Measurements from ENCODE around the gene CDS1. TPM values are rescaled to one million over a fixed set of nuclear protein-coding genes. Genes with fewer than 3 reads are reported as not detected.

Gene CDS1
- total and polyA plus RNA-seq, 8 donors, result 2.7 to 7.1 (median 4.4) TPM

- DNase-seq, result no peak
- Histone ChIP-seq H3K36me3 (peaks cover 0 to 44% (median 9%) of the 10 kb centered on the region in 3 donors), H3K27me3 (no peaks in the 10 kb centered on the region), H3K9me3 (no peaks in the 10 kb centered on the region), H3K4me1 (no peaks in the 10 kb centered on the region), H3K27ac (no peak overlapping the region), H3K4me3 (no peak overlapping the region)
- no peak for FAIRE-seq
- ATAC-seq, result no peak
- TF ChIP-seq CTCF (IDR thresholded peaks at IDR 0.05), result no peak
- WGBS, 2 donors, result 51 to 70% methylated on average over 1 of the region's 1 CpG
- intact Hi-C loops (cut with DNase I), result no loop called here
These were observed 90.7 kb downstream of the CDS1 start for GRCh38 chr4:84673475-84674240.

DNA sequence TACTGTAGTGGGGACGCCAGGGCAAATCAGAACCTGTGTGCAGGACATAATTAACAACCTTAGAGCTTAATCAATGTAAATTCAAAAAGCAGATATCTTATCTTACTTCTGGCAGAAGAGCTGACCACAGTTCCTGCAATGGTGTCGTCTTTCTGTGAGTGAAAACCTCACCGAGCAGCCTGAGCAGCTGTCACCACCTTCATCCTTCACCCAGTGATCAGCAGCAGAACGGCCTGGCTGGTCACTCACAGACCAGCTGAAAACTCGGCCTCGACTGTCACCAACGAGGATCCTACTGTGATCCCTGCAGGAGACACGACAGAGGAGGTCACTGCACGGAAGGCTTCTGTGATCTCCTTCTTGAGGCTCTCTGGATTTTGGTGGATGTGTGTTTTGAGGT, 94.2 kb downstream of the CDS1 start:
- Histone ChIP-seq H3K36me3 (peaks cover 0 to 56% (median 9%) of the 10 kb centered on the region in 3 donors), H3K4me3 (no peak overlapping the region), H3K9me3 (no peaks in the 10 kb centered on the region), H3K4me1 (peaks cover 0 to 3% (median 0%) of the 10 kb centered on the region in 3 donors), H3K27ac (no peak overlapping the region), H3K27me3 (no peaks in the 10 kb centered on the region)
- no peak for FAIRE-seq
- WGBS, 2 donors, result 76 to 85% methylated on average over 9 of the region's 9 CpGs
- DNase-seq, result no peak
- ATAC-seq, result no peak
- TF ChIP-seq CTCF (IDR thresholded peaks at IDR 0.05), result no peak
- intact Hi-C loops (cut with DNase I), result no loop called here

GRCh38 chr4:84677995-84678394, 95.1 kb downstream of the CDS1 start:
- 96 to 98% methylated on average over 5 of the region's 5 CpGs for WGBS, 2 donors
- H3K27ac ChIP-seq, result no peak overlapping the region
- H3K4me1 ChIP-seq, result peaks cover 0 to 7% (median 0%) of the 10 kb centered on the region in 3 donors
- DNase-seq, result no peak
- no peak overlapping the region for H3K4me3 ChIP-seq
- no peaks in the 10 kb centered on the region for H3K27me3 ChIP-seq
- TF ChIP-seq CTCF (IDR thresholded peaks at IDR 0.05), result no peak
- FAIRE-seq, result no peak
- intact Hi-C loops (cut with DNase I), result no loop called here
- peaks cover 0 to 65% (median 10%) of the 10 kb centered on the region in 3 donors for H3K36me3 ChIP-seq
- no peaks in the 10 kb centered on the region for H3K9me3 ChIP-seq
- ATAC-seq, result no peak

DNA sequence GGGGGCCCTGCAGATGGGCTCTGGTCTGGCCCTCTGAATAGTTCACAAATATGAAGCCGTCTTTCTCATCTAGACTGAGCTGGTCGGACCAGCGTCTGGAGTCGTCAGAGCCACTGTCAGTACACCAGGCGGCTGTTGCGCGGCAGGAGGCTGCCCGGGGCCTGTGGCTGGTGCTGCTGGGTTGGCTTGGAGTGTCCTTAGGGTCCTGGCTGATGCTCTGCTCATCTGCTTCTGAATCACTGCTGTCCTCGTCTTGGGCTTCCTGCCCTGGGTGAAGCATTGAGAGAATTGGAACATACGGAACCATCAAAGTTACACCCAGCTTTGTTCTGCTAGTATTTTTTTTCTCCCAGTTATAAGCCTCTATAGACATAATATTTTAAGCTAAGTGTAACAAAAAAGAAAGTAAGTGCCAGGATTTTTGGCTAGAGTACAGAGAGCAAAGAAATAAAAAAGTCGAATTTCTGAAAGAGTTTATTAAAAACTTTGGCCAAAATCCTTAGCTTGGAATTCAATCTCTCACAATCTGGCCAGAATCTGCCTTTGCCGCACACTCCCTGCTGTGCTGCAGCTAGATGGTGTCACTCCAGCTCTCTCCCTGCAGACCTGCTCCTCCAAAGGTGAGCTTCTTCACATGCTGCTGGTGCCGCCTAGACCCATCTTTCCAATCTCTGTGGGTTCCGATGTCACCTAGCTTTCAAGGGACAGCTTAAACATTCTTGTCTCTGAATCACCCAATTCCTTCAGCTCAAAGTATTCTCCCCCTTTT, 96.2 kb downstream of the CDS1 start:
- no peak for TF ChIP-seq CTCF (IDR thresholded peaks at IDR 0.05)
- peaks cover 0 to 7% (median 0%) of the 10 kb centered on the region in 3 donors for H3K4me1 ChIP-seq
- DNase-seq (no peak), ATAC-seq (peak in 1 of 4 donors; percentile 10), FAIRE-seq (no peak)
- intact Hi-C loops (cut with DNase I), result no loop called here
- no peaks in the 10 kb centered on the region for H3K9me3 ChIP-seq
- no peak overlapping the region for H3K27ac ChIP-seq
- no peaks in the 10 kb centered on the region for H3K27me3 ChIP-seq
- H3K36me3 ChIP-seq, result peaks cover 0 to 77% (median 17%) of the 10 kb centered on the region in 3 donors
- no peak overlapping the region for H3K4me3 ChIP-seq
- WGBS, 2 donors, result 88 to 93% methylated on average over 14 of the region's 14 CpGs

Measured in pancreas (tissue), 10 donors.